ENCODE results near the gene SYT2. TPM values are rescaled to one million over a fixed set of nuclear protein-coding genes. Genes with fewer than 3 reads are reported as not detected.
"Not testable (repeated sequence)": the region's sequence is repeated elsewhere in the genome, so short reads cannot be mapped to it uniquely, and the experiment has no call there.

Gene SYT2
- total and polyA plus RNA-seq, 11 donors: 0.03 to 0.09 (median 0.06) TPM; not detected in 6

DNA sequence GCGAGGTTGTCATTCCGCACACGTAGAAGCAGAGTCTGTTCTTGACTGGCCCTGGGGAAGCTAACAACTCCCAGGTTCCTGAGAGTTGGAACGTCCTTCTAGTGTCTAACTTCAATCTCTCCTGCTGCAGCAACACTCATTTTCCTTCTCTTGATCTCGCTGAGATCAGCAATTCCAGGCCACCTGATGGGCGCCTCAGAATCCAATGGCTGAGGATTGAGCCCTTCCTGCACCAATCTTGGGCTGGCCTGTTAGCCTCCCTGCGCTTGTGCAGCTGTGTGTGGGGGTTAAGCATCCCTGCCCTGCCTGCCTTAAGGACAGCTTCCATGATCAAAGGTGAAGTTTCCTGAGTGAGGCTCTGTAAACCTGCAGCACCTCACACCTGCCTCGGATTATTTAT lies 87.9 kb downstream of the SYT2 start:
- H3K27me3 ChIP-seq: peaks cover 0 to 73% (median 0%) of the 10 kb centered on the region in 9 donors

DNA sequence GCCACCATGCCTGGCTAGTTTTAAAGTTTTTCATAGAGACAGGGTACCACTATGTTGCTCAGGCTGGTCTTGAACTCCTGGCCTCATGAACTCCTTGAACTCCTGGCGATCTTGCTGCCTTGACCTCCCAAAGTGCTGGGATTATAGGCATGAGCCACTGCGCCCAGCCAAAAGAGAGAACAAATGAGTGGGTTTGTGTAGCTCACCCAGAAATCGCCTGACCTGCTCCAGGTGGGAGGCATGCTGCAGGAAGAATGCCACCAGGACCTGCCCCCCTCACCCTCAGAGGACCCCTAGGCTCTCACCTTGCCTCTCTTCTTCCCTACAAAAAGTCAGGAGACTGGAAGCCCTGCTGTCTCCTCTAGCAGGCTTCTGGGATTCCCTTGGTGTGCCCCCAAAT lies 88.8 kb downstream of the SYT2 start:
- DNase-seq: no peak
- H3K4me1 ChIP-seq: peaks cover 0 to 47% (median 14%) of the 10 kb centered on the region in 12 donors

More for the DNA sequence above, 87.9 kb downstream of the SYT2 start:
- Histone ChIP-seq H3K4me1 (peaks cover 0 to 45% (median 20%) of the 10 kb centered on the region in 12 donors), H3K4me3 (no peak overlapping the region), H3K36me3 (no peaks in the 10 kb centered on the region), H3K27ac (peak overlapping the region in 2 of 12 donors; percentile 24 to 45), H3K9me3 (no peaks in the 10 kb centered on the region)
- DNase-seq: no peak
- no peak for ATAC-seq
- intact Hi-C loops (cut with DNase I): loop anchor here in 4 of 10 donors (5.0 to 10.0 kb wide), 2 partner anchors 278 to 280 kb away; partner anchors contain the start of genes UBE2T (in 4 of the 4) and PPP1R12B (in 3 of the 4)
- TF ChIP-seq POLR2A (IDR thresholded peaks at IDR 0.05): no peak
- TF ChIP-seq, protein P1, sequence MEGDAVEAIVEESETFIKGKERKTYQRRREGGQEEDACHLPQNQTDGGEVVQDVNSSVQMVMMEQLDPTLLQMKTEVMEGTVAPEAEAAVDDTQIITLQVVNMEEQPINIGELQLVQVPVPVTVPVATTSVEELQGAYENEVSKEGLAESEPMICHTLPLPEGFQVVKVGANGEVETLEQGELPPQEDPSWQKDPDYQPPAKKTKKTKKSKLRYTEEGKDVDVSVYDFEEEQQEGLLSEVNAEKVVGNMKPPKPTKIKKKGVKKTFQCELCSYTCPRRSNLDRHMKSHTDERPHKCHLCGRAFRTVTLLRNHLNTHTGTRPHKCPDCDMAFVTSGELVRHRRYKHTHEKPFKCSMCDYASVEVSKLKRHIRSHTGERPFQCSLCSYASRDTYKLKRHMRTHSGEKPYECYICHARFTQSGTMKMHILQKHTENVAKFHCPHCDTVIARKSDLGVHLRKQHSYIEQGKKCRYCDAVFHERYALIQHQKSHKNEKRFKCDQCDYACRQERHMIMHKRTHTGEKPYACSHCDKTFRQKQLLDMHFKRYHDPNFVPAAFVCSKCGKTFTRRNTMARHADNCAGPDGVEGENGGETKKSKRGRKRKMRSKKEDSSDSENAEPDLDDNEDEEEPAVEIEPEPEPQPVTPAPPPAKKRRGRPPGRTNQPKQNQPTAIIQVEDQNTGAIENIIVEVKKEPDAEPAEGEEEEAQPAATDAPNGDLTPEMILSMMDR (IDR thresholded peaks at IDR 0.05): no peak
- 93 to 97% (median 94%) methylated on average over 8 of the region's 8 CpGs for WGBS, 4 donors

GRCh38 chr1:202620036-202620435 lies 90.2 kb downstream of the SYT2 start:
- 91 to 100% (median 100%) methylated on average over 2 of the region's 2 CpGs; no CpG with 5 or more reads in 1 of the 4 donors for WGBS, 4 donors
- Histone ChIP-seq H3K4me1 (peaks cover 2 to 51% (median 27%) of the 10 kb centered on the region in 12 donors), H3K27me3 (peaks cover 0 to 57% (median 0%) of the 10 kb centered on the region in 9 donors)
- H3K27ac ChIP-seq, H3K9me3 ChIP-seq, H3K36me3 ChIP-seq, H3K4me3 ChIP-seq, ATAC-seq: not testable (repeated sequence)
- intact Hi-C loops (cut with DNase I): loop anchor here in 4 of 10 donors (5.0 to 10.0 kb wide), 2 partner anchors 275 to 278 kb away; partner anchors contain the start of genes UBE2T (in 4 of the 4) and PPP1R12B (in 3 of the 4)
- peak in 1 of 5 donors; percentile 28 for DNase-seq

More for the DNA sequence above, 88.8 kb downstream of the SYT2 start:
- ATAC-seq: no peak
- TF ChIP-seq, protein P1 (IDR thresholded peaks at IDR 0.05): no peak
- no peak for TF ChIP-seq POLR2A (IDR thresholded peaks at IDR 0.05)
- Histone ChIP-seq H3K27me3 (peaks cover 0 to 67% (median 0%) of the 10 kb centered on the region in 9 donors), H3K27ac (no peak overlapping the region), H3K4me3 (no peak overlapping the region), H3K36me3 (no peaks in the 10 kb centered on the region), H3K9me3 (no peaks in the 10 kb centered on the region)
- intact Hi-C loops (cut with DNase I): loop anchor here in 4 of 10 donors (5.0 to 10.0 kb wide), 2 partner anchors 277 to 279 kb away; partner anchors contain the start of genes UBE2T (in 4 of the 4) and PPP1R12B (in 3 of the 4)
- 77 to 100% (median 97%) methylated on average over 3 of the region's 3 CpGs for WGBS, 4 donors

DNA sequence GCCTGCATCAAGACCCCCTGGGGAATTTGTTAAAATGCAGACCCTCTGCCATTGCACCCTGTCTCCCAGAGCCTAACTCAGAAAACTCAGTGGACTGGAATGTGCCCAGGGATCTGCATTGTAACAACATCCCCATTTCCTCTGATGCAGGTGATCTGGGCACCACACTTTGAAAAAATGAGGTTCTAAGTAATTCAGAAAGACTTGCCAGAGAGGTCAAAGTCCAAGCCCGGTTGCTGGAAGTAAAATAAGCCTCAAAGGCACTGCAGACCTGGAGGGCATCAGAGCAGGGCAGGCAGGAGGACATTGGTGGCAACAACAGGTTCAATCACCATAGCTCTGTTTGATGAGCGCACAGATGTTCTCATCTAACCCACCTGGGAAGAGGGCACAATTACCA lies 90.7 kb downstream of the SYT2 start:
- peaks cover 4 to 52% (median 32%) of the 10 kb centered on the region in 12 donors for H3K4me1 ChIP-seq
- 61 to 94% (median 88%) methylated on average over 2 of the region's 2 CpGs for WGBS, 4 donors
- H3K4me3 ChIP-seq: no peak overlapping the region
- TF ChIP-seq, protein P1 (IDR thresholded peaks at IDR 0.05): no peak
- TF ChIP-seq POLR2A (IDR thresholded peaks at IDR 0.05): no peak
- ATAC-seq (no peak), DNase-seq (no peak)
- peak overlapping the region in 5 of 12 donors; percentile 35 to 53 (median 42) for H3K27ac ChIP-seq
- intact Hi-C loops (cut with DNase I): no loop called here
- peaks cover 0 to 57% (median 0%) of the 10 kb centered on the region in 9 donors for H3K27me3 ChIP-seq
- H3K9me3 ChIP-seq: no peaks in the 10 kb centered on the region
- no peaks in the 10 kb centered on the region for H3K36me3 ChIP-seq

DNA sequence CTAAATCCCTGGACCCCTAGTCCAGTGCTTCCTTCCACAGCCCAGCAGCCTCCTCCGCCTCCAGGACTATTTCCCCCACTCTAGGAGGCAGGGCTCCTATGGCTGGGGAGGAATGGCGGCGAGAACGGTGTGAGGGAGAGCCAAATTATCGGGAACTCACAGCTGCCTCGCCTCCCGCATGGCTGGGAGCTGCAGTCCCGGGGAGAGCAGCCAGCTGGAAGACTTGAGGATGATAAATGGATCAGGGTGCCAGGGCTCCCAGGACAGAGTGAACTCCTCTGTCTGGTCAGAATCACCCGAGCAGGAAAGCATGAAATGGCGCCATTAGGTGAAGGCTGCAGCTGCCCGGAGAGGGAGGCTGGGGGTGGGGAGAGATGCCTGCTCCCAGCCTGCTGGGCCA lies 91.2 kb downstream of the SYT2 start:
- H3K4me1 ChIP-seq: peaks cover 4 to 56% (median 35%) of the 10 kb centered on the region in 12 donors
- H3K9me3 ChIP-seq; intact Hi-C loops (cut with DNase I); H3K4me3 ChIP-seq; H3K36me3 ChIP-seq: not testable (repeated sequence)
- WGBS, 4 donors: 32 to 67% (median 53%) methylated on average over 11 of the region's 11 CpGs
- DNase-seq (peak in 3 of 5 donors; percentile 50 to 59 (median 51)), ATAC-seq (peak; percentile 27 to 49 (median 38))
- H3K27ac ChIP-seq: peak overlapping the region in 5 of 12 donors; percentile 35 to 53 (median 42)
- peaks cover 0 to 58% (median 0%) of the 10 kb centered on the region in 9 donors for H3K27me3 ChIP-seq

Data from heart left ventricle (tissue), 16 donors.